Brain microvascular endothelial cell (primary cell): ENCODE results near the gene DNMT3A.

Experiments used
- DNase-seq: peaks from one replicate; pipeline ENCODE4 v3.0.0-alpha.2; 2020
- H3K27ac ChIP-seq: fragments of 250-450 bp; sonication (Bioruptor Pico); 2 replicates; pipeline ENCODE4 v1.5.1; 2020; ENCODE audit warnings: mild to moderate bottlenecking, moderate library complexity
- H3K27me3 ChIP-seq: fragments of 250-450 bp; sonication (Bioruptor Pico); replicated peaks from 2 replicates; pipeline ENCODE4 v1.5.1; 2020; ENCODE audit warnings: mild to moderate bottlenecking
- H3K36me3 ChIP-seq: fragments of 250-450 bp; sonication (Bioruptor Pico); replicated peaks from 2 replicates; pipeline ENCODE4 v1.5.1; 2020; ENCODE audit warnings: mild to moderate bottlenecking
- H3K4me3 ChIP-seq: 2 replicates; pipeline ENCODE4 v1.5.1; 2011; ENCODE audit warnings: low read depth, mild to moderate bottlenecking, control low read depth, low read length, moderate library complexity
- CTCF ChIP-seq: IDR thresholded peaks from 2 replicates; pipeline ENCODE4 v1.5.1; 2011; ENCODE audit warnings: low read depth, mild to moderate bottlenecking, moderate library complexity, low read length, control low read depth, inconsistent platforms; ENCODE audit errors: missing control alignments
- in situ Hi-C: cut with HindIII; loops from 2 replicates; pipeline ENCODE4 v1.10.0; 2017; ENCODE audit warnings: low sequenced_read_pairs, low pct_ligation_motif_present

DNMT3A gene

GRCh38 chr2:25236736-25237135 is 105.0 kb downstream of the DNMT3A start:
- in situ Hi-C loops = no loop called here
- Histone ChIP-seq H3K27ac (no peak overlapping the region), H3K4me3 (no peak overlapping the region), H3K36me3 (peaks cover 17% of the 10 kb centered on the region), H3K27me3 (no peaks in the 10 kb centered on the region)
- DNase-seq = no peak
- no peak for TF ChIP-seq CTCF

- Histone ChIP-seq H3K4me3 (no peak overlapping the region), H3K36me3 (peaks cover 8% of the 10 kb centered on the region), H3K27ac (no peak overlapping the region), H3K27me3 (no peaks in the 10 kb centered on the region)
- no peak for TF ChIP-seq CTCF
- no peak for DNase-seq
- in situ Hi-C loops = no loop called here
These were observed 107.0 kb downstream of the DNMT3A start for GRCh38 chr2:25234738-25235137.

GRCh38 chr2:25233916-25234605 is 107.7 kb downstream of the DNMT3A start:
- TF ChIP-seq CTCF = no peak
- no peak overlapping the region for H3K27ac ChIP-seq
- H3K27me3 ChIP-seq = no peaks in the 10 kb centered on the region
- in situ Hi-C loops = no loop called here
- no peak overlapping the region for H3K4me3 ChIP-seq
- DNase-seq = no peak
- H3K36me3 ChIP-seq = peaks cover 8% of the 10 kb centered on the region

- Histone ChIP-seq H3K27me3 (no peaks in the 10 kb centered on the region), H3K27ac (no peak overlapping the region), H3K4me3 (no peak overlapping the region), H3K36me3 (peaks cover 8% of the 10 kb centered on the region)
- in situ Hi-C loops = no loop called here
- TF ChIP-seq CTCF = no peak
- DNase-seq = no peak
These were observed 109.4 kb downstream of the DNMT3A start for GRCh38 chr2:25232248-25232825.

- Histone ChIP-seq H3K36me3 (peaks cover 8% of the 10 kb centered on the region), H3K27me3 (no peaks in the 10 kb centered on the region), H3K4me3 (no peak overlapping the region), H3K27ac (no peak overlapping the region)
- in situ Hi-C loops = no loop called here
- TF ChIP-seq CTCF = no peak
- no peak for DNase-seq
These were observed 110.8 kb downstream of the DNMT3A start for GRCh38 chr2:25230948-25231311.
